Stimulated activated naive CD4-positive, alpha-beta T cell treated with Interleukin-2 at 50 U/mL for 16 hours (primary cell): ENCODE data around the gene MADD.
A peak's percentile ranks its signal among the peaks of the same experiment; 100 is the strongest.

Source experiments
- DNase-seq: peaks from one replicate; lab custom pipeline; 2025; lab: John Stamatoyannopoulos, UW

Gene MADD

DNA sequence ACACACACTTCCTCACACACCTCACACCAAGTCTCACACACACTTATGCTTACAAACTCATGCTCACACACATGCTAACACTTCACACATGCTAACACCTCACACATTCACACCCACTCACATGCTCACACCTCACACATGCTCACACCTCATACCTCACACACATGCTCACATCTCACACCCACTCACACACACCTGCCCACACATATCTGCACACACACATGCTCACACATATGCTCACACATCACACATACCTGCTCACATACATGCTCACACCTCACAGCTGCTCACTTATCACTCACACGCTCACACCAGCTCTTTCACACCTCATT, 87.0 kb downstream of the MADD start:
- DNase-seq: no peak

DNA sequence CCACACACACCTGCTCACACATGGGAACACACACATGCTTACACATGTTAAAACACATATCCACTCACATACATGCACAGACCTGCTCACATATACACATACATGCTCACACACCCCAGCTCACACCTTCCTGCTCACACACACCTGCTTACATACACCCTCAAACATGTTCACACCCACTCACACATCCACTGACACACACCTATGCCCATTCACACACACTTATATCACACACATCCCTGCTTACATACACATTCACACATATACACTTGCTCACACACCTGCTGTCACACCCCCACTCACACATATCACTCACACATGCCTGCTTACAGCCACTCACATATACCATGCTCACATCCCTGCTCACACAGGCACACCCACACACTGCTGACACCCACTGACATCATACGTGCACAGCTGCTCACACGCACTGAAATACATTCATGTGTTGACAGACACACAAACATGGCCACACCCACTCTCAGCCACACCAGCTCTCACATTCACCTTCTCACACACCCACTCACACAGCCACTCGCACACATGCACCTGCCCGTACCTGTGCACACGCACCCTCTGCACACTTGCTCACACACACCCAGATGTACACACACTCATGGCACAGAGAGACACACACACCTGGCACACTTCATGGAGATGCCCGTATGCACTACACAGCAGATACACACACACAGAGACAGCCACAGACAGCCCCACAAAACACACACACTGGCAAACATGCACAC, 88.2 kb downstream of the MADD start:
- no peak for DNase-seq

DNA sequence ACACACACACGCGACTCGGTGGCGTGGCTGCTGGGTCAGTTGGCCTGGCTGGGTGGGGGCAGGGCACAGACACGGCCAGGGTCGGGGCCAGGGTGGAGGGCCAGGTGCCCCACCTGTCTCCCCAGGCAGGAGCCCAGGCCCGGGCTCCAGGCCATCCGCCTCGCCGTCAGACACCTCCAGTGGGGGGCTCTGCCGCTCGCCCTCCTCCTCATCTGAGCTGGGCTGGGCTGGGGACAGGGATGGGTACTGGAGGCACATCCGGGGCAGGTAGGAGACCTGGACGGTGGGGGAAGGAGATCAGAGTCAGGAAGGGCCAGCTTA, 88.8 kb downstream of the MADD start:
- DNase-seq: no peak

- DNase-seq: no peak
Measured at GRCh38 chr11:47359162-47359561, 89.2 kb downstream of the MADD start.

DNA sequence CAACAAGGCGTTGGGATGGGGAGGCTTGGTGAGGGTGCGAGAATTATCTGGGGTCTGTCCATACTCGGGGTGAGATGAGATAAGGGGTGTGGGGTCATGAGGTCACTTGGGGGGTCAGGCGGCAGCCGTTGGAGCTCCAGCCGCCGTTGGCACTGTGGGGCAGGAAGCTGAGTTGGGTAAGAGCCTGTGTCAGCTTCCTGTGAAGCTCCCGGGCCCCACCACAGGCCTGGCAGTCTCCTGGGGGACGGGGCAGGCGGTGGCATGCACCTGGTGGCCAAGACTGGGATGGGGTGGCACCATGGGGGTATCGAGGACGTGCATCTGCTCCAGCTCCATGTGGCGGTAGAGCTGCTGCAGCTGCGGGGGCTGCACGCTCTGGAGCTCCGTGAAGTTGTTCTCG, 89.7 kb downstream of the MADD start:
- DNase-seq: no peak

DNA sequence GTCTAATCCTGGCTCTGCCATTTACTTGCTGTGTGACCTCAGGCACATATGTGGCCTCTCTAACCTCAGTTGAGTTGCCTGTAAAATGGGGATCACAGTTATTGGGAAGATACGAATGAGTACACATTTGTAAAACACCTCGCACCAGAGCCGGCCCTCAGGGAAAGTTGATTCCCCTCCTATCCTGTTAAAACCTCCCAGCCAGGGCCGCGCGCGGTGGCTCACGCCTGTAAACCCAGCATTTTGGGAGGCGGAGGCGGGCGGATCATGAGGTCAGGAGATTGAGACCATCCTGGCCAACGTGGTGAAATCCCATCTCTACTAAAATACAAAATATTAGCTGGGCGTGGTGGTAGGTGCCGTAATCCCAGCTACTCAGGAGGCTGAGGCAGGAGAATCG, 90.4 kb downstream of the MADD start:
- no peak for DNase-seq

GRCh38 chr11:47361419-47361818, 91.5 kb downstream of the MADD start:
- no peak for DNase-seq

- no peak for DNase-seq
Measured at GRCh38 chr11:47366020-47366490, 96.1 kb downstream of the MADD start.

- no peak for DNase-seq
Measured at GRCh38 chr11:47369676-47370075, 99.7 kb downstream of the MADD start.

GRCh38 chr11:47372422-47372821, 102.5 kb downstream of the MADD start:
- DNase-seq: no peak

DNA sequence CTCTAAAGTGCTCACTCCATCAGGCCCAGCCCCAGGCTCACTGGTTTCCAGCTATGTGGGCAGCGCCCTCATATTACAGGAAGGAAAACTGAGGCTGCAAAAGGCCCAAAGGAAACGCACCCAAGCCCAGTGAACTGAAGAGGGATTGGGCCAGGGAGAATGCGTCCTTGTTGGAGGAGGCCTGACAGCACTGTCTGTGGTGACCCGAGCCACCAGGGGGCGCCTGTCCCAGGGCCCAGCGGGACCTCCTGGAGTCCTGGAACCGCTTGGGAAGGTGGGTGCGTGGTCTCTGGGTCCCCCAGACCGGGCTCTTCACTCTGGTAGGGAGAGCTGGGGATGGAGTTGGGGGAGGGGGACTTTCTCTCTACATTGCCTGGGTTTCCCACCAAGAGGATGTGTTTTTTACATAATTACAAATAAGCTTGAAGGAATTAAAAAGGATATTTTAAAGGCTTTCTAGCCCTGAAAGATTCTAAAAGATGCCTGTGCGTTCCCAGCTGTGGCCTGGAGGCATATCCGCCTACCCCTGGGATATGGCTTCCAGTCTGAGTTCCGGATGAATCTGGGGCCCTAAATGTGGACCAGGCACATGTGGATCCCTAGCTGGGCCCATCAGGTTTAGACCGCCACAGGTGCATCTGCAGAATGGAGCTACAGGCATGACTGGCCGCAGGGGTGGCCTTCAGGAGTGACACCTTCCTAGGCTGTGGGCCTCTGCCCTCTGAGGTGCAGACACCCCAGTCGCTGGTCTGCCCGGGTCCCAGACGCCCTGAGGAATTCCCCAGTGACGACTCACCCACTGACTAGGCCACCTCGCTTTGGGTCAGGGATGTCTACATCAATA, 104.2 kb downstream of the MADD start:
- DNase-seq: peak; percentile 79

DNA sequence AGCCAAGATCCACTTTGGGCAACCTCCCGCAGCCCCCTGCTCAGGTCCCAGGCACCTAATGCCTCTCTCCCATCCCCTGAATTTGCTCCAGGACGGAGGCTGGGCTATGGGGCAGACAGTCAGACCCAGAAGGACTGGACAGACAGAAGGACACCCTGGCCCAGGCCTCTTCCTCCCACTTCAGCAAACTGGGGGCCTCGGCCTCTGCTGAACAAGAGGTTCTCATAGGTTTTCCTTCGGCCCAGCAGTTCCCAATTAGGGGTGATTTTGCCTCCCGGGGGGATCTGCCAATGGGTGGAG, 104.7 kb downstream of the MADD start:
- no peak for DNase-seq

DNA sequence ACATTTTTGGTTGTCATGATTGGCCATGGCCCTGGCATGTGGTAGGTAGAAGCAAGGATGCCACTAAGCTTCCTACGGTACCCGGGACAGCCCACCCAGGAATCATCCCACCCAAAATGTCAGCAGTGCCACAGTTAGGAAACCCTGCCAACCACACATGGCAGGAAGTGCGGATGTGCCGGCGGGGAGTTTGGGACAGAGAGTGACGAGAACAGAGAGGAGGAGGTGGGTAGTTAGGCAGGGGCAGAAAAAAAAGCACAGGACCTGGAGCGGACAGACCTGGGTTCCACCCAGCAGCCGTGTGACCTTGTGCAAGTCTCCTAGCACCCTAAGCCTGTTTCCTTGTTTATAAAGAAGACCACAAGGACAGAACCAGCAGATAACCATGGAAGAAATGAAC, 105.1 kb downstream of the MADD start:
- no peak for DNase-seq

DNA sequence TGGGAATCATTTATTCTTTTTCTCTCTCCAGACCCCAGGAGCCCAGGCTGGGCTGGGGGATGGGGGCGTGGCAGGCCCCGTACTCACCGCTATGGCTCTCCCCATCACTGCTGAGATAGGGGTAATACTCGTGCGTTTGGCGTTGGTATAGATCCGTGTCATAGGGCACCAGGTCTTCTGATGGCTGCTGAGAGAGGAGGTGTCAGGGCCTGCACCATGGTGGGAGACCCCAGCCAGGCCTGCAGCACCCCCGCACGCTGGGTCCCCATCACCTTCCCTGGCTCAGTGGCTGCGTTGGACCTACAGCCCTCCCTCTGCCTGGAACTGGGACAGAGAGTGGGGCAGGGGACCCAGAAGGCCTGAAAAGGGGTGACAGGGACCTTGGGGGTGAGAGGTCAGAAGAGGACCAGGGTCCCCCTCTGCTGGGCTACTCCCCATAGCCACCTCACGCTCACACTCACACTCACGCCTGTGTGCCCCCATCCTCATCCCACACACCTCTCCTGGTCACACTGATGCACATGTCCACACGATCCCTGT, 105.7 kb downstream of the MADD start:
- DNase-seq: no peak

DNA sequence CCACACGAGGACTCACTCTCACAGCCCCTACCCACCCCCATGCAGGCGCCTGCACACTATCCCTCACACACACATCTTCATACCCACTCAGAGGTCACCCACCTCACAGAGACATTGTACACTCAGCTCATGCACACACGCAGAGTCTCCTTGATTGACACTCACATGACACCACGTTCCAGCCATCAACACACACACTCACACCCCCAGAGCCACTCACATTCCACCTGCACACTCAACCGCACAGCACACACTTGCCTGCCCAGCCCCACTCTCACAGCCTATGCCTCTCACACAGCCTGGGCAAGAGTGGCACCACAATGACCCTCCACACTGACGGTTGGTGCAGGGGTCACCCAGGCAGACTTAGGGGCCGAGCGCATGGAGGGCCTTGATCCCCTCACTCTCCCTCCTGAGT, 106.2 kb downstream of the MADD start:
- no peak for DNase-seq

DNA sequence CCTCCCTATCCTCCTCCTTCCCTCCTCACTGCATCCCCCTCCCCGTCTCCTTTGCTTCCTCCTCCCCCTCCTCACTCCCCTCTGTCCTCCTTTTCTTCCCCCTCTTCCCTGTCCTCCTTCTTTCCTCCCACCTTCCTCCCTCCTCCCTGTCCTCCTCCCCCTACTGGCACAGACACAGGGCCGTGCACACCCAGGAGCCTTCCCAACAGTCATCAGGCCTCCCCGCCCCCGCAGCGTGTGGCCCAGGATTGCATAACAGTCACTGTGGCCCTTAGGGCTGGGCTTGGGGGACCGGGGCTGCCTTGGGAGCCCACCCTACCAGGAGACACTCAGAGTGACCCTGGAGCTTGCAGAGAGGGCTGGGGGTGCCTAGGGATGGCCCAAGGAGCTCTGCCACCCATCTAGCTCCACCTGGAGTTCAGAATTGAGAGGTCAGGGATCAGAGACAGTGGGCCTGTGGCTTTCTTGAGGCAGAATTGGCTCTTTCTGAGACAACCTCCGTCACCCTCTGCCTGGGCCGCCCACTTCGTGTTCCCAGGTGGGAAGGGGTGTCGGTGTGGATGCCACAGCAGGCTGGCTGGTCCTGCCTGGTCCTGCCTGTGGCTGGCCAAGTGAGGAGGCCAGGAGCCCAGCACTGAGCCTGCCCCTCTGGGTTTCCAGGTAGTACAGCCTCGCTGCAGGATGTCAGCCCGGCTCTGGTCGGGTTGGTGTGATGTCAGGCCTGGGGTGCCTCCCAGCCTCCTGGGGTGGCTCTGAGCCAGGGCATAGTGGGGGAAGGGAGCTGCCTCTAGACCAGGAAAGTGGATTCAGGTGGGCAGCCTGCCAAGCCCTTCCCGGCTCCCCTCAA, 106.8 kb downstream of the MADD start:
- no peak for DNase-seq

DNA sequence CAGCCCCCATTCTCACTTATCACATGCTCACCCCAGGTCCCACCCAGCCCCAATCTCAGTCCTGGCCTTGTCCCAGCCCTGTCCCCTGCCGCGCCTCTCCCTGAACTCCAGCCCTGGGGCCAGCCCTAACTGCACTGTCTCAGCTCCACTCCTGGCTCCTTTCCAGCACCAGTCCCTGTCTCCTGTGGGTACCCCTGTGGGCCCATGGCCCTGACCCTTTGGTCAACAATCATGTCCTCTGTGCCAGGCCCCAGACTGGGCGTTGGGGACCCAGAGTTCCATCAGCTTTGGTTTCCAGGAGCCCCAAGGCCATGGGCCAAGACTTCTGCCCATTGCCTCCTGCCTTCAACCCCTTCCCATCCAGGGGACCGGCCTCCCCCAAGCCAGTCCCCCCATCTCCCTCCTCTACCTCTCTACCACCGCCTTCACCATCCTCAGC, 107.7 kb downstream of the MADD start:
- DNase-seq: no peak

DNA sequence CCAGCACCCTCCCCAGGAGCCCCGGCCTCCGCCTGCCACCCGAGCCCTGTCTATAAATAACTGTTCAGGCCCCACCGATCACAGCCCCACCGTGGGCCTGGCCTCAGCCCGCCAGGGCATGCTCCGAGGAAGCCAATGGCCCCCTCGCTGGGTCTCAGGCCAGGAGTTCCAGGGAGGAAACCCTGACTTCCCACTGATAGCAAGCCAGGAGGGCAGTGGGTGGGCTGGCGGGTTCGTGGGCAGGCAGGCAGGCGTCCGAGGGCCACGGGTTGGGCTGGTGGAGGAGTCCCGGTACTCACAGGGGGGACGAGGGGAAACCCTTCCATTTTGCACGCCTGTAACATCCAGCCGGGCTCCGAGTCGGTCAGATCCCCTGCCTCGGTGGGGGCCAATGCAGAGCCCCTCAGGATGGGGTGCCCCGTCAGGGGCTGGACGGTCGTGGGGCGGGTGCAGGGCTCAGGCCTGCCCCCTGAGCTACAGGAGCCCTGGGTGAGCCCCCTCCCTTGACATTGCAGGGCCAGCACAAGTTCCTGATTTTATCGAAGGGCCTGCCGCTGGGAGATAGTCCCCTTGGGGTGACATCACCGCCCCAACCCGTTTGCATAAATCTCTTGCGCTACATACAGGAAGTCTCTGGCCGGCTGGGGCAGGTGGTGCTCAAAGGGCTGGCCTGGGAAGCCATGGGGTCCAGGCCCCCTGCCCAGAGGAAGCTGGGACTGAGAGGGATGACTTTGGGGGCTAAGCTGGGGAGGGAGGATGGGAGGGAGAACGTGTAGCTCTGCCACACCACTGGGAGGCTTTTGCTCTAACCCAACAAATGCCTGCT, 108.3 kb downstream of the MADD start, which contains the start of gene SPI1:
SPI1 (minus strand) TSS at position 538 of the 826 bp plus-strand sequence; CDS start at position 344, 194 bp downstream.
- DNase-seq: no peak

GRCh38 chr11:47378836-47379170, 108.9 kb downstream of the MADD start:
- DNase-seq: no peak

- DNase-seq: no peak
Measured at GRCh38 chr11:47379317-47379716, 109.4 kb downstream of the MADD start.
